Astrocyte (in vitro differentiated cells and primary cell): ENCODE measurements around the gene DMTF1. TPM values are rescaled to one million over a fixed set of nuclear protein-coding genes. Genes with fewer than 3 reads are reported as not detected.

ENCODE experiments used
- DNase-seq: peaks from one replicate; pipeline ENCODE4 v3.0.0-alpha.2; 2010; ENCODE audit warnings: low read depth
- FAIRE-seq: peaks from 2 replicates; lab custom pipeline; 2011; peaks lifted over from hg19 to GRCh38; lab: Jason Lieb, UNC
- H2AFZ ChIP-seq: 2 replicates; pipeline ENCODE4 v1.6.0; 2012; ENCODE audit warnings: low read depth, low read length, inconsistent platforms
- H3K27ac ChIP-seq: 2 replicates; pipeline ENCODE4 v1.5.1; 2011; ENCODE audit warnings: low read depth, low read length, inconsistent platforms
- H3K27me3 ChIP-seq: 2 replicates; pipeline ENCODE4 v1.6.0; 2011; ENCODE audit warnings: low read length, inconsistent platforms; ENCODE audit not compliant: insufficient read depth
- H3K36me3 ChIP-seq: 2 replicates; pipeline ENCODE4 v1.5.1; 2011; ENCODE audit warnings: low read length, inconsistent platforms; ENCODE audit not compliant: insufficient read depth
- H3K4me1 ChIP-seq: 2 replicates; pipeline ENCODE4 v1.5.1; 2011; ENCODE audit warnings: low read length, inconsistent platforms; ENCODE audit not compliant: insufficient read depth
- H3K4me2 ChIP-seq: 2 replicates; pipeline ENCODE4 v1.6.0; 2012; ENCODE audit warnings: low read length, inconsistent platforms
- H3K4me3 ChIP-seq: 2 replicates; pipeline ENCODE4 v1.5.1; 2011; ENCODE audit warnings: low read depth, mild to moderate bottlenecking, low read length, inconsistent platforms; ENCODE audit not compliant: insufficient read depth
- H3K79me2 ChIP-seq: 2 replicates; pipeline ENCODE4 v1.6.0; 2012; ENCODE audit warnings: mild to moderate bottlenecking, low read length, inconsistent platforms; ENCODE audit not compliant: insufficient read depth
- H3K9ac ChIP-seq: 2 replicates; pipeline ENCODE4 v1.6.0; 2012; ENCODE audit warnings: mild to moderate bottlenecking, low read length, inconsistent platforms
- H3K9me3 ChIP-seq: 2 replicates; pipeline ENCODE4 v1.5.1; 2012; ENCODE audit warnings: low read depth, mild to moderate bottlenecking, low read length, inconsistent platforms; ENCODE audit not compliant: insufficient read depth
- H4K20me1 ChIP-seq: 2 replicates; pipeline ENCODE4 v1.6.0; 2012; ENCODE audit warnings: low read length, inconsistent platforms; ENCODE audit not compliant: insufficient read depth
- H3K27ac Mint-ChIP-seq: one replicate; pipeline ENCODE4 v1.8.0; 2021; ENCODE audit warnings: mild to moderate bottlenecking, mixed read lengths; ENCODE audit not compliant: unreplicated experiment
- H3K27me3 Mint-ChIP-seq: one replicate; pipeline ENCODE4 v1.8.0; 2021; ENCODE audit warnings: low read depth, mixed read lengths; ENCODE audit not compliant: unreplicated experiment
- H3K36me3 Mint-ChIP-seq: one replicate; pipeline ENCODE4 v1.8.0; 2021; ENCODE audit warnings: low read depth, mixed read lengths; ENCODE audit not compliant: unreplicated experiment
- H3K4me1 Mint-ChIP-seq: one replicate; pipeline ENCODE4 v1.8.0; 2021; ENCODE audit warnings: low read depth, mixed read lengths; ENCODE audit not compliant: unreplicated experiment
- H3K4me3 Mint-ChIP-seq: one replicate; pipeline ENCODE4 v1.8.0; 2021; ENCODE audit warnings: mild to moderate bottlenecking, moderate library complexity, mixed read lengths; ENCODE audit not compliant: unreplicated experiment
- H3K9me3 Mint-ChIP-seq: one replicate; pipeline ENCODE4 v1.8.0; 2021; ENCODE audit warnings: mild to moderate bottlenecking, mixed read lengths; ENCODE audit not compliant: unreplicated experiment
- CTCF ChIP-seq: IDR thresholded peaks from 2 replicates; pipeline ENCODE4 v1.5.1; 2011; ENCODE audit warnings: low read depth, mild to moderate bottlenecking, inconsistent platforms, low read length, moderate library complexity; ENCODE audit not compliant: insufficient read depth
- EZH2 ChIP-seq: IDR thresholded peaks from 2 replicates; pipeline ENCODE4 v1.6.1; 2012; ENCODE audit warnings: mild to moderate bottlenecking, low read length, inconsistent platforms; ENCODE audit not compliant: insufficient read depth
- total RNA-seq: library from RNA; stranded (reverse); gene quantifications from 2 replicates; pipeline ENCODE4 v1.2.1, GENCODE V29; 2021

DMTF1 gene
- total RNA-seq, 1 donor from 2014 or later = 89.2 TPM

DNA sequence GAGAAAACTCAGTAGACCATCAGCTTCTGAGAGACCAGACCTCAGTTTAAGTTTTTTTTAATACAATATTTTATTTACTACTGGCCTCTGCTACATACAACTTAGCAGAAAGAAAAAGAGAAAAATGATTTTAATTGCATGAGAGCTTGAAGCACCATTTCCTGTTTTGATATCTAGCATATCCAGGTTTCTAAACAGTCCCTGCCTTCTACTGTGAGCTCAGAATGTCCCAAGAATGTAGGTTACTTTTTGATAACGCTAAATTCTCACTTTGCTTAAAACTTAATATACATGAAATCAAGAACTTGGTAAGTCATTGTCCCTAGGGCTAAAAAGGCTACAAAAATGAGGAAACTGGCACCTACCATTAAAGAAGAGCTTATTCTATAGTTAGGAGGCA is 60.2 kb downstream of the DMTF1 start:
- Mint-ChIP-seq H3K4me3 (peak overlapping the region; percentile 55), H3K4me1 (peaks cover 30% of the 10 kb centered on the region), H3K9me3 (no peaks in the 10 kb centered on the region), H3K36me3 (peaks cover 17% of the 10 kb centered on the region), H3K27ac (no peak overlapping the region), H3K27me3 (no peaks in the 10 kb centered on the region)
- no peaks in the 10 kb centered on the region for H3K4me1 ChIP-seq
- H3K79me2 ChIP-seq = peaks cover 75% of the 10 kb centered on the region
- no peak overlapping the region for H2AFZ ChIP-seq
- H4K20me1 ChIP-seq = peaks cover 68% of the 10 kb centered on the region
- TF ChIP-seq EZH2 (no peak), CTCF (no peak)
- H3K4me3 ChIP-seq = no peak overlapping the region
- FAIRE-seq (no peak), DNase-seq (no peak)
- H3K9ac ChIP-seq = no peak overlapping the region
- no peaks in the 10 kb centered on the region for H3K27me3 ChIP-seq
- H3K9me3 ChIP-seq = no peaks in the 10 kb centered on the region
- H3K27ac ChIP-seq = no peak overlapping the region
- peaks cover 4% of the 10 kb centered on the region for H3K36me3 ChIP-seq
- H3K4me2 ChIP-seq = no peak overlapping the region

DNA sequence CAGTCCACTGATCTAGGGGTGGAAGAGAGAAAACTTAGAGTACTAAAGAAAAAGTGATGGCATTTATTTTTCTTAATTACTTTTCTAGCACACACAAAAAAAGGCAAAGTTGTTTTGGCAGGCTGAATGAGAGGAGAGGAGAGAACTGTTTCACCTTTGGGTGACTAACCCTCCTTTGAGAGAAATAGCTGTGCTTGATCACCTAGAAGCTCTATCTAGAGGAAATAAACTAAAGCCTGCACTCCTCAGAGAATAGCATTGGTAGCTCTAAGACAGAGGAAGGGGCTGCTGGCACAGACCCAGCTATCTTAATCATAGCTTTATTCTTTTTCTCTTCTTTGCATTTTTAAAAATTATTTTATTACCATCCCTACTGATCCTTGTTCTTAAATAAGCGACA is 61.0 kb downstream of the DMTF1 start:
- no peaks in the 10 kb centered on the region for H3K27me3 Mint-ChIP-seq
- H3K36me3 Mint-ChIP-seq = peaks cover 12% of the 10 kb centered on the region
- no peak overlapping the region for H3K27ac Mint-ChIP-seq
- FAIRE-seq = no peak
- H3K4me1 ChIP-seq = peaks cover 3% of the 10 kb centered on the region
- peaks cover 73% of the 10 kb centered on the region for H4K20me1 ChIP-seq
- no peak for TF ChIP-seq CTCF
- no peak for TF ChIP-seq EZH2
- peaks cover 33% of the 10 kb centered on the region for H3K4me1 Mint-ChIP-seq
- no peaks in the 10 kb centered on the region for H3K9me3 ChIP-seq
- H3K9me3 Mint-ChIP-seq = no peaks in the 10 kb centered on the region
- H3K27me3 ChIP-seq = no peaks in the 10 kb centered on the region
- no peak overlapping the region for H3K9ac ChIP-seq
- H3K36me3 ChIP-seq = peaks cover 4% of the 10 kb centered on the region
- no peak overlapping the region for H3K27ac ChIP-seq
- no peak overlapping the region for H2AFZ ChIP-seq
- H3K4me3 Mint-ChIP-seq = no peak overlapping the region
- H3K4me3 ChIP-seq = no peak overlapping the region
- DNase-seq = no peak
- H3K4me2 ChIP-seq = no peak overlapping the region
- peaks cover 76% of the 10 kb centered on the region for H3K79me2 ChIP-seq

DNA sequence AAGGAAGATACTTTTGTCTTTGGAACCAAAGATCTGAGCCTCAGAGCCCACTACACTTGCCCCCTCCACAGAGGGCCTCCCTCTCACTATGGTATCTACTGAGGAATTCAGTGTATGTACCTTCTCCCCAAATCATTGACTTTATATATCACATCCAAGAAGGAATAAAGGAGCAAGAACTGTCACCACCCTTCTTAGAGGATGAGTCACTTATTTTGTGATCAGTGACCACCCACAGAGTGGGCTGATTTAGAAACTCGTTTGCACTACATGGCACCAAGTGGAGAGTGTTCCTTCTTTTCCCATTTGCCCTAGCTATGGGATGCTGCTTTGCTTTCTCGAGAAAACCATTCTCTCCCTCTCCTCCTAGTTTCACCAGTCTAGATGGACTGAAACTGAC is 61.6 kb downstream of the DMTF1 start:
- Histone ChIP-seq H2AFZ (no peak overlapping the region), H3K36me3 (peaks cover 4% of the 10 kb centered on the region), H3K27ac (no peak overlapping the region), H3K27me3 (no peaks in the 10 kb centered on the region), H3K9ac (no peak overlapping the region), H4K20me1 (peaks cover 73% of the 10 kb centered on the region), H3K4me1 (peaks cover 7% of the 10 kb centered on the region), H3K9me3 (no peaks in the 10 kb centered on the region), H3K4me2 (peak overlapping the region; percentile 8), H3K79me2 (peaks cover 75% of the 10 kb centered on the region), H3K4me3 (no peak overlapping the region)
- Mint-ChIP-seq H3K27me3 (no peaks in the 10 kb centered on the region), H3K9me3 (no peaks in the 10 kb centered on the region), H3K4me1 (peaks cover 32% of the 10 kb centered on the region), H3K36me3 (peaks cover 12% of the 10 kb centered on the region), H3K4me3 (no peak overlapping the region), H3K27ac (no peak overlapping the region)
- no peak for DNase-seq
- TF ChIP-seq CTCF (no peak), EZH2 (no peak)
- no peak for FAIRE-seq
